H1 (cell line): ENCODE measurements around the gene CSNK1A1.

Source experiments
- SUZ12 ChIP-seq: fragments of 200-600 bp; sonication (generic); IDR thresholded peaks from 2 replicates; pipeline ENCODE4 v1.6.1; 2012; ENCODE audit warnings: mild to moderate bottlenecking, inconsistent platforms, low read length, moderate library complexity, mixed read lengths
- TBP ChIP-seq: IDR thresholded peaks from 2 replicates; pipeline ENCODE4 v1.6.1; 2011; ENCODE audit warnings: low read depth, low read length, improper control_type of control experiment
- TF ChIP-seq, protein P1 (sequence below), 3 experiments: IDR thresholded peaks; 1 replicate in 2 of 3; 2 replicates in 1 of 3; pipeline versions ENCODE4 v1.5.1 to v1.6.1; 2011; ENCODE audit warnings: low read length in 3 of 3, mild to moderate bottlenecking in 3 of 3, inconsistent platforms in 2 of 3, low read depth in 1 of 3, moderate library complexity in 1 of 3; ENCODE audit not compliant: insufficient read depth in 1 of 3; ENCODE audit errors: control extremely low read depth in 1 of 3

- TF ChIP-seq, protein P1, sequence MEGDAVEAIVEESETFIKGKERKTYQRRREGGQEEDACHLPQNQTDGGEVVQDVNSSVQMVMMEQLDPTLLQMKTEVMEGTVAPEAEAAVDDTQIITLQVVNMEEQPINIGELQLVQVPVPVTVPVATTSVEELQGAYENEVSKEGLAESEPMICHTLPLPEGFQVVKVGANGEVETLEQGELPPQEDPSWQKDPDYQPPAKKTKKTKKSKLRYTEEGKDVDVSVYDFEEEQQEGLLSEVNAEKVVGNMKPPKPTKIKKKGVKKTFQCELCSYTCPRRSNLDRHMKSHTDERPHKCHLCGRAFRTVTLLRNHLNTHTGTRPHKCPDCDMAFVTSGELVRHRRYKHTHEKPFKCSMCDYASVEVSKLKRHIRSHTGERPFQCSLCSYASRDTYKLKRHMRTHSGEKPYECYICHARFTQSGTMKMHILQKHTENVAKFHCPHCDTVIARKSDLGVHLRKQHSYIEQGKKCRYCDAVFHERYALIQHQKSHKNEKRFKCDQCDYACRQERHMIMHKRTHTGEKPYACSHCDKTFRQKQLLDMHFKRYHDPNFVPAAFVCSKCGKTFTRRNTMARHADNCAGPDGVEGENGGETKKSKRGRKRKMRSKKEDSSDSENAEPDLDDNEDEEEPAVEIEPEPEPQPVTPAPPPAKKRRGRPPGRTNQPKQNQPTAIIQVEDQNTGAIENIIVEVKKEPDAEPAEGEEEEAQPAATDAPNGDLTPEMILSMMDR (IDR thresholded peaks at IDR 0.05; ENCODE audit: control extremely low read depth in 1 of 3, insufficient read depth in 1 of 3, low read depth in 1 of 3, low read length in 3 of 3) = no peak
- TF ChIP-seq SUZ12 = no peak
- TF ChIP-seq TBP = no peak
Observed at GRCh38 chr5:149537374-149537975, 13.8 kb downstream of the CSNK1A1 start.
